Neural progenitor cell (in vitro differentiated cells): ENCODE measurements around the gene KIRREL3.

Experiments
- EZH2 ChIP-seq: fragments of 200-600 bp; sonication (generic); IDR thresholded peaks from 2 replicates; pipeline ENCODE4 v1.6.1; 2017; ENCODE audit warnings: antibody characterized with exemption, mild to moderate bottlenecking, moderate library complexity
- EZH2phosphoT487 ChIP-seq: fragments of 200-600 bp; sonication (generic); IDR thresholded peaks from 2 replicates; pipeline ENCODE4 v1.6.1; 2017; ENCODE audit warnings: antibody characterized with exemption
- TF ChIP-seq, protein P1 (sequence below): fragments of 200-600 bp; sonication (generic); IDR thresholded peaks from 2 replicates; pipeline ENCODE4 v1.5.1; 2017; ENCODE audit warnings: antibody characterized with exemption, mild to moderate bottlenecking

DNA sequence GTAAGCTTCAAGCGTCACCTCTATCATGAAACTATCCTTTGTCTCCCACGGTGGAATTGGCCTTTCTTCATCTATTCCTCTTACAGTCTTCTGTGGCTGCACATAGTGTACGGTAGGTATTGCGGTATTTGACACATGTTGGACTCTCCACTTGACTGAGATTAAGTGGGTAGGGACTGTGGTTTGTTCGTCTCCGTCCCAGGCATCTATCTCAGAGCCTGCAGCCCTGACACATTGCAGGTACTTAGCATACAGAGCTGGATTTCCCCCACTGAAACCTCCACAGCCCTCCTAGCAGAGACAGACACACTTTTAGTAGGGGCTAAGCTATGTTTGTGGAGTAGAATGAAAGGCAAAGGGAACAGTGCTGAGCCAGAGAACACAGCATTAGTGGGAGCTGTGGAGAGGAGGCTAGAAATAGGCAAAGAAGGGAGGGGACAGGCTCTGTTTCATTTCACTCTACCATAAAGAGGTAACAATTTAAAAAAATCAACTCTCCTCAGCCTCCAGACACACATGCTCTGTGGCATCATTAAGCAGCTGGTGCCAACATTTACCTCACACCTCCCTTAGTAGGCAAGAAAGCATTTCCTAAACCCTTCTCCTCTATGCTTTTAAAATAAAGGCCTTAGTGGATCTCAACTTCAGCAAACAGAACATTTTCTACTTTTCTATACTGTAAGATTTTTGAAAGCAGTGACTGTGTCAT is 277.5 kb downstream of the KIRREL3 start:
- TF ChIP-seq, protein P1, sequence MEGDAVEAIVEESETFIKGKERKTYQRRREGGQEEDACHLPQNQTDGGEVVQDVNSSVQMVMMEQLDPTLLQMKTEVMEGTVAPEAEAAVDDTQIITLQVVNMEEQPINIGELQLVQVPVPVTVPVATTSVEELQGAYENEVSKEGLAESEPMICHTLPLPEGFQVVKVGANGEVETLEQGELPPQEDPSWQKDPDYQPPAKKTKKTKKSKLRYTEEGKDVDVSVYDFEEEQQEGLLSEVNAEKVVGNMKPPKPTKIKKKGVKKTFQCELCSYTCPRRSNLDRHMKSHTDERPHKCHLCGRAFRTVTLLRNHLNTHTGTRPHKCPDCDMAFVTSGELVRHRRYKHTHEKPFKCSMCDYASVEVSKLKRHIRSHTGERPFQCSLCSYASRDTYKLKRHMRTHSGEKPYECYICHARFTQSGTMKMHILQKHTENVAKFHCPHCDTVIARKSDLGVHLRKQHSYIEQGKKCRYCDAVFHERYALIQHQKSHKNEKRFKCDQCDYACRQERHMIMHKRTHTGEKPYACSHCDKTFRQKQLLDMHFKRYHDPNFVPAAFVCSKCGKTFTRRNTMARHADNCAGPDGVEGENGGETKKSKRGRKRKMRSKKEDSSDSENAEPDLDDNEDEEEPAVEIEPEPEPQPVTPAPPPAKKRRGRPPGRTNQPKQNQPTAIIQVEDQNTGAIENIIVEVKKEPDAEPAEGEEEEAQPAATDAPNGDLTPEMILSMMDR, result no peak
- TF ChIP-seq EZH2 (no peak), EZH2phosphoT487 (no peak)
